Fibroblast of villous mesenchyme (primary cell): Measurements from ENCODE around the gene CYS1. TPM values are rescaled to one million over a fixed set of nuclear protein-coding genes. Genes with fewer than 3 reads are reported as not detected.
"Not testable (repeated sequence)": the region's sequence is repeated elsewhere in the genome, so short reads cannot be mapped to it uniquely, and the experiment has no call there.

Experiments
- DNase-seq: peaks from one replicate; pipeline ENCODE4 v3.0.0-alpha.2; 2010; ENCODE audit warnings: low read depth
- H3K4me3 ChIP-seq: 2 replicates; pipeline ENCODE4 v1.5.1; 2011; ENCODE audit warnings: low read depth, mild to moderate bottlenecking, low read length
- total RNA-seq: library from RNA; depleted of rRNA; stranded (reverse); fragments of >200 nt; gene quantifications from 2 replicates; pipeline ENCODE4 v1.2.3, GENCODE V29; 2012
- TF ChIP-seq, protein P1 (sequence below): IDR thresholded peaks from 2 replicates; pipeline ENCODE4 v1.5.1; 2012; ENCODE audit warnings: low read depth, mild to moderate bottlenecking, low read length; ENCODE audit not compliant: insufficient read depth

CYS1 gene
- total RNA-seq, 1 donor: 2.2 TPM

GRCh38 chr2:10109311-10109710, 29.1 kb upstream of the CYS1 start:
- H3K4me3 ChIP-seq: no peak overlapping the region
- no peak for DNase-seq
- TF ChIP-seq, protein P1, sequence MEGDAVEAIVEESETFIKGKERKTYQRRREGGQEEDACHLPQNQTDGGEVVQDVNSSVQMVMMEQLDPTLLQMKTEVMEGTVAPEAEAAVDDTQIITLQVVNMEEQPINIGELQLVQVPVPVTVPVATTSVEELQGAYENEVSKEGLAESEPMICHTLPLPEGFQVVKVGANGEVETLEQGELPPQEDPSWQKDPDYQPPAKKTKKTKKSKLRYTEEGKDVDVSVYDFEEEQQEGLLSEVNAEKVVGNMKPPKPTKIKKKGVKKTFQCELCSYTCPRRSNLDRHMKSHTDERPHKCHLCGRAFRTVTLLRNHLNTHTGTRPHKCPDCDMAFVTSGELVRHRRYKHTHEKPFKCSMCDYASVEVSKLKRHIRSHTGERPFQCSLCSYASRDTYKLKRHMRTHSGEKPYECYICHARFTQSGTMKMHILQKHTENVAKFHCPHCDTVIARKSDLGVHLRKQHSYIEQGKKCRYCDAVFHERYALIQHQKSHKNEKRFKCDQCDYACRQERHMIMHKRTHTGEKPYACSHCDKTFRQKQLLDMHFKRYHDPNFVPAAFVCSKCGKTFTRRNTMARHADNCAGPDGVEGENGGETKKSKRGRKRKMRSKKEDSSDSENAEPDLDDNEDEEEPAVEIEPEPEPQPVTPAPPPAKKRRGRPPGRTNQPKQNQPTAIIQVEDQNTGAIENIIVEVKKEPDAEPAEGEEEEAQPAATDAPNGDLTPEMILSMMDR: no peak

DNA sequence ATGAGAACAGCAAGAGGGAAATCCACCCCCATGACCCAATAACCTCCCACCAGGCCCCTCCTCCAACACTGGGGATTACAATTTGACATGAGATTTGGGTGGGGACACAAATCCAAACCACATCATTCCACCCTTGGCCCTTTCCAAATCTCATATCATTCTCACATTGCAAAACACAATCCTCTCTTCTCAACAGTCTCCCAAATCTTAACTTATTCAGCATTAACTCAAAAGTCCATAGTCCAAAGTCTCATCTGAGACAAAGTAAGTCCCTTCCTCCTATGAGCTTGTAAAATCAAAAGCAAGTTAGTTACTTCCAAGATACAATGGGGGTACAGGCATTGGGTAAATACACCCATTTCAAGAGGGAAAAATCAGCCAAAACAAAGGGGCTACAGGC, 24.7 kb upstream of the CYS1 start:
- H3K4me3 ChIP-seq, DNase-seq: not testable (repeated sequence)

DNA sequence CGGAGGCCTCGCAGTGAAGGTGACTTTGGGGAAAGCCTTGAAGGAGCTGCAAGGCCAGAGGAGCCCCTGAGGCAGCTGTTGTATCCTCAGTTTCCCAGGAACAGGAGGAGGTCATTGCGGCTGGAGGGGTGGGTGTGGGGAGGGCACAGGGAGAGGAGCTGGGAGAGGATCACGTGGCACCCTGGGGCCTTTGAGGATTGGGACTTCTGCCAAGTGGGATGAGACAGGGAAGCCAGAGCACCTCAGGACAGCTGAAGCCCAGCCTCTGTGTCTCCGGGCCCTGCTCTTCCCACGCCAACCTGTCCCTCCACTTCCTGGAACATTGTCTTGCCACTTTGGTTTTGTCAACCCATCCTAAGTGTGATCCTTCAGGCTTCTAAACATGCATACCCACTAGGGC, 23.0 kb upstream of the CYS1 start:
- H3K4me3 ChIP-seq: no peak overlapping the region
- no peak for DNase-seq
- TF ChIP-seq, protein P1: no peak

DNA sequence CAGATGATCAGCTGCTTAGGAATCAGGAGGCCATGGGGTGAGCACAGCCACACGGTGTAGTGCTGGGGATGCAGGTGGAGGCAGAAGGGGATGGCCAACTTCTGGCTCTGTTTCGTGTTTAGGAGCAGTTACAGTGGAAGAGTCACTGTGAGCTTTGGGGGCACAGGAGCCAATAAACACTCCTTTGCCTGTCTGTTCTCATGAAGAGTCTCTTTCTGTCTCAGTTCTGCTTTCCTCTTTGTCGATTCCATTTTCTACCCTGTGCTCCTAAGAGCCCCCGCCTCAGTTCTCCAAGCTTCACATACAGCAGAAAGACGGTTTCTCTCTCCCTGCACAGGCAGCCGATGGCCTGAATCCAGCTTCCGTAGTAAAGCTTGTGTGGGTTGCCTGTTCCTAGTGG, 21.3 kb upstream of the CYS1 start:
- no peak overlapping the region for H3K4me3 ChIP-seq
- no peak for DNase-seq
- TF ChIP-seq, protein P1: no peak

- TF ChIP-seq, protein P1: peak; percentile 98
- DNase-seq: peak; percentile 56
- H3K4me3 ChIP-seq: no peak overlapping the region
These were observed 17.3 kb upstream of the CYS1 start for GRCh38 chr2:10097352-10098148.

- TF ChIP-seq, protein P1: no peak
- no peak for DNase-seq
- H3K4me3 ChIP-seq: no peak overlapping the region
These were observed 16.4 kb upstream of the CYS1 start for GRCh38 chr2:10096641-10097040.

- DNase-seq: no peak
- no peak overlapping the region for H3K4me3 ChIP-seq
- TF ChIP-seq, protein P1: no peak
These were observed 15.0 kb upstream of the CYS1 start for GRCh38 chr2:10095175-10095574.
